Neural progenitor cell (in vitro differentiated cells): ENCODE results near the gene DDX49. TPM values are rescaled to one million over a fixed set of nuclear protein-coding genes. Genes with fewer than 3 reads are reported as not detected.

ENCODE experiments used
- DNase-seq: peaks from one replicate; pipeline ENCODE4 v3.0.0-alpha.2; 2016; ENCODE audit warnings: low spot score
- H2AFZ ChIP-seq: fragments of 200-600 bp; sonication (generic); replicated peaks from 2 replicates; pipeline ENCODE4 v1.6.1; 2016; ENCODE audit warnings: antibody characterized with exemption
- H3F3A ChIP-seq: fragments of 200-600 bp; sonication (generic); 2 replicates; pipeline ENCODE4 v1.6.1; 2016; ENCODE audit warnings: antibody characterized with exemption, low read depth
- H3K27ac ChIP-seq: fragments of 200-600 bp; sonication (generic); 2 replicates; pipeline ENCODE4 v1.5.1; 2016; ENCODE audit warnings: mild to moderate bottlenecking
- H3K27me3 ChIP-seq: fragments of 200-600 bp; sonication (generic); 2 replicates; pipeline ENCODE4 v1.6.1; 2016; ENCODE audit warnings: mild to moderate bottlenecking, moderate library complexity
- H3K36me3 ChIP-seq: fragments of 200-600 bp; sonication (generic); 2 replicates; pipeline ENCODE4 v1.5.1; 2016
- H3K4me1 ChIP-seq: fragments of 200-600 bp; sonication (generic); 2 replicates; pipeline ENCODE4 v1.6.1; 2016; ENCODE audit warnings: mixed run types
- H3K4me2 ChIP-seq: fragments of 200-600 bp; sonication (generic); 2 replicates; pipeline ENCODE4 v1.6.1; 2016
- H3K4me3 ChIP-seq: fragments of 200-600 bp; sonication (generic); 2 replicates; pipeline ENCODE4 v1.5.1; 2016
- H3K79me2 ChIP-seq: fragments of 200-600 bp; sonication (generic); 2 replicates; pipeline ENCODE4 v1.6.1; 2016; ENCODE audit warnings: low read depth
- H3K9ac ChIP-seq: fragments of 200-600 bp; sonication (generic); 2 replicates; pipeline ENCODE4 v1.6.1; 2016
- H3K9me3 ChIP-seq: fragments of 200-600 bp; sonication (generic); 2 replicates; pipeline ENCODE4 v1.5.1; 2016; ENCODE audit warnings: low read depth
- H4K20me1 ChIP-seq: fragments of 200-600 bp; sonication (generic); 2 replicates; pipeline ENCODE4 v1.6.1; 2016; ENCODE audit warnings: low read depth
- H3K27ac Mint-ChIP-seq: 3 replicates; pipeline ENCODE4 v1.8.0; 2021; ENCODE audit warnings: mixed read lengths
- H3K27me3 Mint-ChIP-seq: 2 replicates; pipeline ENCODE4 v1.8.0; 2022; ENCODE audit warnings: low read depth, mild to moderate bottlenecking, inconsistent platforms, moderate library complexity, mixed read lengths; ENCODE audit not compliant: insufficient read depth
- H3K36me3 Mint-ChIP-seq: 3 replicates; pipeline ENCODE4 v1.8.0; 2021; ENCODE audit warnings: mixed read lengths
- H3K4me1 Mint-ChIP-seq: 3 replicates; pipeline ENCODE4 v1.8.0; 2021; ENCODE audit warnings: mixed read lengths
- H3K4me3 Mint-ChIP-seq: 3 replicates; pipeline ENCODE4 v1.8.0; 2021; ENCODE audit warnings: mild to moderate bottlenecking, moderate library complexity, mixed read lengths
- H3K9me3 Mint-ChIP-seq: 3 replicates; pipeline ENCODE4 v1.8.0; 2020; ENCODE audit warnings: mixed read lengths
- EZH2 ChIP-seq: fragments of 200-600 bp; sonication (generic); IDR thresholded peaks from 2 replicates; pipeline ENCODE4 v1.6.1; 2017; ENCODE audit warnings: antibody characterized with exemption, mild to moderate bottlenecking, moderate library complexity
- EZH2phosphoT487 ChIP-seq: fragments of 200-600 bp; sonication (generic); IDR thresholded peaks from 2 replicates; pipeline ENCODE4 v1.6.1; 2017; ENCODE audit warnings: antibody characterized with exemption
- total RNA-seq: library from RNA; depleted of rRNA; stranded (reverse); fragments of >200 nt; gene quantifications from 2 replicates; pipeline ENCODE4 v1.2.3, GENCODE V29; 2015; ENCODE audit warnings: low replicate concordance
- TF ChIP-seq, protein P1 (sequence below): fragments of 200-600 bp; sonication (generic); IDR thresholded peaks from 2 replicates; pipeline ENCODE4 v1.5.1; 2017; ENCODE audit warnings: antibody characterized with exemption, mild to moderate bottlenecking

The DDX49 gene
- total RNA-seq, 1 donor from 2014 or later: 19.9 TPM

DNA sequence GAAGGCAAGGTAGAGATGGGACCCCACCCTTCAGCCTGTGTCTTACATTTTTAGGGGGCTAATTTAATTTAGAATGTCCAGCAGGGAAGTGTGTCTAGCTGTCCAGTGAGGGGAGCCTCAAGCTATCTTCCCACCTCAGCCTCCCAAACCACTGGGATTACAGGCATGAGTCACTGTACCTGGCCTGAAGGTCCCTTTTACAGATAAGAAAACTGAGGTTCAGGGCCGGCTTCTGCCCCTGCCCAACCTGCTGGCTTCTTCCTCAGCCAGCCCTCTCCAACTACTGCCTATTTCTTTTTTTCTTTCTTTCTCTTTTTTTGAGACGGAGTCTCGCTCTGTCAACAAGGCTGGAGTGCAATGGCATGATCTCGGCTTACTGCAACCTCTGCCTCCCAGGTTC is 40.9 kb downstream of the DDX49 start:
- Mint-ChIP-seq H3K9me3 (no peaks in the 10 kb centered on the region), H3K36me3 (no peaks in the 10 kb centered on the region), H3K27ac (no peak overlapping the region), H3K4me1 (peaks cover 14% of the 10 kb centered on the region), H3K4me3 (no peak overlapping the region), H3K27me3 (peaks cover 8% of the 10 kb centered on the region)
- no peak overlapping the region for H3K4me3 ChIP-seq
- H3K36me3 ChIP-seq: no peaks in the 10 kb centered on the region
- H2AFZ ChIP-seq: no peak overlapping the region
- H4K20me1 ChIP-seq: no peaks in the 10 kb centered on the region
- H3K79me2 ChIP-seq: no peaks in the 10 kb centered on the region
- no peak for DNase-seq
- TF ChIP-seq EZH2phosphoT487: no peak
- TF ChIP-seq EZH2: no peak
- TF ChIP-seq, protein P1, sequence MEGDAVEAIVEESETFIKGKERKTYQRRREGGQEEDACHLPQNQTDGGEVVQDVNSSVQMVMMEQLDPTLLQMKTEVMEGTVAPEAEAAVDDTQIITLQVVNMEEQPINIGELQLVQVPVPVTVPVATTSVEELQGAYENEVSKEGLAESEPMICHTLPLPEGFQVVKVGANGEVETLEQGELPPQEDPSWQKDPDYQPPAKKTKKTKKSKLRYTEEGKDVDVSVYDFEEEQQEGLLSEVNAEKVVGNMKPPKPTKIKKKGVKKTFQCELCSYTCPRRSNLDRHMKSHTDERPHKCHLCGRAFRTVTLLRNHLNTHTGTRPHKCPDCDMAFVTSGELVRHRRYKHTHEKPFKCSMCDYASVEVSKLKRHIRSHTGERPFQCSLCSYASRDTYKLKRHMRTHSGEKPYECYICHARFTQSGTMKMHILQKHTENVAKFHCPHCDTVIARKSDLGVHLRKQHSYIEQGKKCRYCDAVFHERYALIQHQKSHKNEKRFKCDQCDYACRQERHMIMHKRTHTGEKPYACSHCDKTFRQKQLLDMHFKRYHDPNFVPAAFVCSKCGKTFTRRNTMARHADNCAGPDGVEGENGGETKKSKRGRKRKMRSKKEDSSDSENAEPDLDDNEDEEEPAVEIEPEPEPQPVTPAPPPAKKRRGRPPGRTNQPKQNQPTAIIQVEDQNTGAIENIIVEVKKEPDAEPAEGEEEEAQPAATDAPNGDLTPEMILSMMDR: no peak
- H3K27ac ChIP-seq: no peak overlapping the region
- H3K9me3 ChIP-seq: no peaks in the 10 kb centered on the region
- H3K4me2 ChIP-seq: no peak overlapping the region
- no peaks in the 10 kb centered on the region for H3K4me1 ChIP-seq
- H3K9ac ChIP-seq: no peak overlapping the region
- H3K27me3 ChIP-seq: peaks cover 7% of the 10 kb centered on the region
- H3F3A ChIP-seq: peaks cover 11% of the 10 kb centered on the region

DNA sequence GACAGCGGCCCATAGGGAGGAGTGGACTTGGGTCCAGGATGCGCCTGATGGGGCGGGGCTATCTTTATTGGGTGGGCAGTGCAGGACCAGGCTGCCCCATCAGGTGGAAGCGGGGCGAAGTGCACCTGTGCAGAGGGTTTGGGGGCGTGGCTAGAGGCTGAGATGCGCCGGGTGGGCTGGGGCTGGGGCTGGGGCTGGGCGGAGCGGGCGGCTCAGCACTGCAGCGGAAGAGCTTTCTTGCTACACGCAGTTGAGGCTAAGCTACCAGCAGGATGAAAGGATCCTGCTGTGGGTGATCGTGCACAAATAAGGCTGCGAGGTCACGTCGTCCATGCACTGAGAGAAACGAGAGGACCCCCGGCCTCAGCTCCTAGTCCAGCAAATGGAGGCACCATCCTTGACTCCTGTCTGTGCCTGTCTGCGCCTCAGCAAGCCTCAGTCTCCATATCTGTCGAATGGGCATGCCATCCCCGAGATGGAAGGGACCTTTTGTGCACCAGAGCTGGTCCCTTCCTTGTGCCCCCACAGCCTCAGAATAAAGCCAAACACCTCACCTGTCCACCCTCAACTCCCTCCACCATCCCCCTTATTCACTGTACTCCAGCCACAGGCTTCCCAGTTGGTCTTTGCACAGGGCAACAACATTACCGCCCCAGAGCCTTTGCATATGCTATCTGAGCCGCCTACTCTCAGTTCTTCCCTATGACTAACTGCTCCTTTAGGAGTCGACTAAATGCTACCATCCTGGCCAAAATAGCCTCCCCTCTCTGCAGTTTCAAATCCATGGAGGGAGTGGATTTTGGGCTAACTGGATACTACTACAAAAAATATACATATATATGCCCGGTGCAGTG is 42.5 kb downstream of the DDX49 start:
- peak overlapping the region; percentile 58 for H3K4me2 ChIP-seq
- no peaks in the 10 kb centered on the region for H4K20me1 ChIP-seq
- H3K27me3 ChIP-seq: peaks cover 7% of the 10 kb centered on the region
- Mint-ChIP-seq H3K9me3 (no peaks in the 10 kb centered on the region), H3K36me3 (no peaks in the 10 kb centered on the region), H3K4me3 (peak overlapping the region; percentile 41), H3K27ac (peak overlapping the region; percentile 19), H3K27me3 (peaks cover 8% of the 10 kb centered on the region), H3K4me1 (peaks cover 17% of the 10 kb centered on the region)
- H3K4me1 ChIP-seq: no peaks in the 10 kb centered on the region
- peaks cover 16% of the 10 kb centered on the region for H3F3A ChIP-seq
- H3K36me3 ChIP-seq: no peaks in the 10 kb centered on the region
- H3K9me3 ChIP-seq: no peaks in the 10 kb centered on the region
- TF ChIP-seq, protein P1: peak; percentile 9
- no peak for TF ChIP-seq EZH2phosphoT487
- no peak overlapping the region for H3K27ac ChIP-seq
- peak overlapping the region; percentile 6 for H3K4me3 ChIP-seq
- no peak overlapping the region for H3K9ac ChIP-seq
- H2AFZ ChIP-seq: no peak overlapping the region
- DNase-seq: peak; percentile 85
- no peaks in the 10 kb centered on the region for H3K79me2 ChIP-seq

DNA sequence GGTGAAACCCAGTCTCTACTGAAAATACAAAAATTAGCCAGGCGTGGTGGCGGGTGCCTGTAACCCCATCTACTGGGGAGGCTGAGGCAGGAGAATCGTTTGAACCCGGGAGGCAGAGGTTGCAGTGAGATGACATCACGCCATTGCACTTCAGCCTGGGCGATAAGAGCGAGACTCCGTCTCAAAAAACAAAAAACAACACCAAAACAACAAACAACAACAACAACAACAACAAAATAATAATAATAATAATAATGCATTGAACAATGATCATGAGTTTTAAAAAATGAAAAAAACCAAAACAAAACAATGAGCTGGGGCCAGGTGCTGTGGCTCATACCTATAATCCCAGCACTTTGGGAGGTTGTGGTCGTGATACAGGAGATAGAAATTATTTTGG is 44.6 kb downstream of the DDX49 start:
- Histone ChIP-seq H3K79me2 (no peaks in the 10 kb centered on the region), H3K4me1 (no peaks in the 10 kb centered on the region), H3K9ac (no peak overlapping the region), H3K9me3 (no peaks in the 10 kb centered on the region), H2AFZ (no peak overlapping the region), H3F3A (peaks cover 16% of the 10 kb centered on the region), H3K36me3 (no peaks in the 10 kb centered on the region), H3K27ac (no peak overlapping the region), H3K4me2 (no peak overlapping the region), H4K20me1 (no peaks in the 10 kb centered on the region), H3K4me3 (no peak overlapping the region), H3K27me3 (peaks cover 7% of the 10 kb centered on the region)
- Mint-ChIP-seq H3K36me3 (no peaks in the 10 kb centered on the region), H3K27ac (no peak overlapping the region), H3K27me3 (peaks cover 8% of the 10 kb centered on the region), H3K9me3 (no peaks in the 10 kb centered on the region), H3K4me1 (peaks cover 17% of the 10 kb centered on the region), H3K4me3 (no peak overlapping the region)
- TF ChIP-seq, protein P1: no peak
- no peak for TF ChIP-seq EZH2phosphoT487
- no peak for TF ChIP-seq EZH2
- no peak for DNase-seq
